ENCODE measurements around the gene CHST8. TPM values are rescaled to one million over a fixed set of nuclear protein-coding genes. Genes with fewer than 3 reads are reported as not detected.

Gene CHST8
- total and polyA plus RNA-seq, 2 of the 13 experiments (the other 11 are each of a cell fraction or from before 2014, with no cell fraction given), result not detected

DNA sequence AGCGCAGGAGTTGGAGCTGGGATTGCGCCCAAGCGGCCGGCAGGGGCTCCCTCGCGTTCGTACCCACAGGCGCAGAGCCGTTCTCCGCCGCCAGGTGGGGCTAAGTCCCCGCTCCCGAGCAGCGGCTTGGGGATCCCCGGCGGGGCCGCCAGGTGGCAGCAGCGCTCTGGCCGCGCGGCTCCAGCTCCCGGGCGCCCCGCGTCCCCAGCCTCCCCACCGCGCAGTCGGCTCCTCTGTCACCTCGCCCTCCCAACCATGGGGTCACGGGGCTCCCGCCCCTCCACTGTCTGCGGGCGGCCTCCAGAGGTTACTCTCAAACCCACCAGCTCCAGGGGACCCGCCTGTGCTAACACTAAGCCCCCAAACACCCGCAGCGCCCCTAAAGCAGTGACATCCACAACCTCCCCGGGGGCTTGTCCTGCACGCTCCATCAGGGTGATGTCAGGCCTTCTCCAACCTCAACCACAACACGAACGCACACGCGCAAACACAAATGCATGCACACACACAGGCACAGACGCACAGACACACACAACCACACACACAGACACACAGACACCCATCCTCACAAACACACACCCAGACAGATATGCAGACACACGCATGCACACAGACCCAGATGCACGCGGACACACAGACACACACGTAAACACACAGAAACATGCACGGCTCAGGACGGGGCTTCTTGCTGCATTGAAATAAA is 156.5 kb downstream of the CHST8 start (continued):
- TF ChIP-seq SMAD1 (CRISPR knock-in tag; IDR thresholded peaks at IDR 0.05; ENCODE audit: borderline replicate concordance, low read depth) (0 out of 2 replicates have a peak, but pooled peaks have one; percentile 33), HOXA3 (CRISPR knock-in tag; IDR thresholded peaks at IDR 0.05) (peak; percentile 65), ZNF121 (CRISPR knock-in tag; IDR thresholded peaks at IDR 0.05) (peak; percentile 47; the same call in 1 of the 2 replicates), ZNF543 (CRISPR knock-in tag; IDR thresholded peaks at IDR 0.05) (0 out of 2 replicates have a peak, but pooled peaks have one; percentile 51), PHF8 (CRISPR knock-in tag; IDR thresholded peaks at IDR 0.05) (peak; percentile 27; the same call in 1 of the 2 replicates), CBFB (CRISPR knock-in tag; IDR thresholded peaks at IDR 0.05) (peak; percentile 66), ZSCAN20 (CRISPR knock-in tag; IDR thresholded peaks at IDR 0.05; ENCODE audit: borderline replicate concordance) (0 out of 2 replicates have a peak, but pooled peaks have one; percentile 28), ZSCAN12 (CRISPR knock-in tag; IDR thresholded peaks at IDR 0.05) (0 out of 2 replicates have a peak, but pooled peaks have one; percentile 43), ZNF619 (CRISPR knock-in tag; IDR thresholded peaks at IDR 0.05) (peak; percentile 76; the same call in 1 of the 2 replicates), NCOA2 (CRISPR knock-in tag; IDR thresholded peaks at IDR 0.05) (peak; percentile 33; the same call in 1 of the 2 replicates), KDM1A (CRISPR knock-in tag; IDR thresholded peaks at IDR 0.05) (no peak), ZNF124 (CRISPR knock-in tag; IDR thresholded peaks at IDR 0.05) (peak; percentile 54; the same call in 1 of the 2 replicates)
- TF ChIP-seq, protein P1, sequence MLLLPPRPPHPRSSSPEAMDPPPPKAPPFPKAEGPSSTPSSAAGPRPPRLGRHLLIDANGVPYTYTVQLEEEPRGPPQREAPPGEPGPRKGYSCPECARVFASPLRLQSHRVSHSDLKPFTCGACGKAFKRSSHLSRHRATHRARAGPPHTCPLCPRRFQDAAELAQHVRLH (CRISPR knock-in tag; IDR thresholded peaks at IDR 0.05; ENCODE audit: borderline replicate concordance, low read depth), result peak; percentile 70; the same call in 1 of the 2 replicates
- TF ChIP-seq, protein P2, sequence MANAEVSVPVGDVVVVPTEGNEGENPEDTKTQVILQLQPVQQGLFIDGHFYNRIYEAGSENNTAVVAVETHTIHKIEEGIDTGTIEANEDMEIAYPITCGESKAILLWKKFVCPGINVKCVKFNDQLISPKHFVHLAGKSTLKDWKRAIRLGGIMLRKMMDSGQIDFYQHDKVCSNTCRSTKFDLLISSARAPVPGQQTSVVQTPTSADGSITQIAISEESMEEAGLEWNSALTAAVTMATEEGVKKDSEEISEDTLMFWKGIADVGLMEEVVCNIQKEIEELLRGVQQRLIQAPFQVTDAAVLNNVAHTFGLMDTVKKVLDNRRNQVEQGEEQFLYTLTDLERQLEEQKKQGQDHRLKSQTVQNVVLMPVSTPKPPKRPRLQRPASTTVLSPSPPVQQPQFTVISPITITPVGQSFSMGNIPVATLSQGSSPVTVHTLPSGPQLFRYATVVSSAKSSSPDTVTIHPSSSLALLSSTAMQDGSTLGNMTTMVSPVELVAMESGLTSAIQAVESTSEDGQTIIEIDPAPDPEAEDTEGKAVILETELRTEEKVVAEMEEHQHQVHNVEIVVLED (CRISPR knock-in tag; IDR thresholded peaks at IDR 0.05; ENCODE audit: borderline replicate concordance), result no peak; the same call in 1 of the 2 replicates
- TF ChIP-seq, protein P3, sequence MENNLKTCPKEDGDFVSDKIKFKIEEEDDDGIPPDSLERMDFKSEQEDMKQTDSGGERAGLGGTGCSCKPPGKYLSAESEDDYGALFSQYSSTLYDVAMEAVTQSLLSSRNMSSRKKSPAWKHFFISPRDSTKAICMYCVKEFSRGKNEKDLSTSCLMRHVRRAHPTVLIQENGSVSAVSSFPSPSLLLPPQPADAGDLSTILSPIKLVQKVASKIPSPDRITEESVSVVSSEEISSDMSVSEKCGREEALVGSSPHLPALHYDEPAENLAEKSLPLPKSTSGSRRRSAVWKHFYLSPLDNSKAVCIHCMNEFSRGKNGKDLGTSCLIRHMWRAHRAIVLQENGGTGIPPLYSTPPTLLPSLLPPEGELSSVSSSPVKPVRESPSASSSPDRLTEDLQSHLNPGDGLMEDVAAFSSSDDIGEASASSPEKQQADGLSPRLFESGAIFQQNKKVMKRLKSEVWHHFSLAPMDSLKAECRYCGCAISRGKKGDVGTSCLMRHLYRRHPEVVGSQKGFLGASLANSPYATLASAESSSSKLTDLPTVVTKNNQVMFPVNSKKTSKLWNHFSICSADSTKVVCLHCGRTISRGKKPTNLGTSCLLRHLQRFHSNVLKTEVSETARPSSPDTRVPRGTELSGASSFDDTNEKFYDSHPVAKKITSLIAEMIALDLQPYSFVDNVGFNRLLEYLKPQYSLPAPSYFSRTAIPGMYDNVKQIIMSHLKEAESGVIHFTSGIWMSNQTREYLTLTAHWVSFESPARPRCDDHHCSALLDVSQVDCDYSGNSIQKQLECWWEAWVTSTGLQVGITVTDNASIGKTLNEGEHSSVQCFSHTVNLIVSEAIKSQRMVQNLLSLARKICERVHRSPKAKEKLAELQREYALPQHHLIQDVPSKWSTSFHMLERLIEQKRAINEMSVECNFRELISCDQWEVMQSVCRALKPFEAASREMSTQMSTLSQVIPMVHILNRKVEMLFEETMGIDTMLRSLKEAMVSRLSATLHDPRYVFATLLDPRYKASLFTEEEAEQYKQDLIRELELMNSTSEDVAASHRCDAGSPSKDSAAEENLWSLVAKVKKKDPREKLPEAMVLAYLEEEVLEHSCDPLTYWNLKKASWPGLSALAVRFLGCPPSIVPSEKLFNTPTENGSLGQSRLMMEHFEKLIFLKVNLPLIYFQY (CRISPR knock-in tag; IDR thresholded peaks at IDR 0.05; ENCODE audit: borderline replicate concordance), result peak; percentile 55; the same call in 1 of the 2 replicates
- TF ChIP-seq, protein P4, sequence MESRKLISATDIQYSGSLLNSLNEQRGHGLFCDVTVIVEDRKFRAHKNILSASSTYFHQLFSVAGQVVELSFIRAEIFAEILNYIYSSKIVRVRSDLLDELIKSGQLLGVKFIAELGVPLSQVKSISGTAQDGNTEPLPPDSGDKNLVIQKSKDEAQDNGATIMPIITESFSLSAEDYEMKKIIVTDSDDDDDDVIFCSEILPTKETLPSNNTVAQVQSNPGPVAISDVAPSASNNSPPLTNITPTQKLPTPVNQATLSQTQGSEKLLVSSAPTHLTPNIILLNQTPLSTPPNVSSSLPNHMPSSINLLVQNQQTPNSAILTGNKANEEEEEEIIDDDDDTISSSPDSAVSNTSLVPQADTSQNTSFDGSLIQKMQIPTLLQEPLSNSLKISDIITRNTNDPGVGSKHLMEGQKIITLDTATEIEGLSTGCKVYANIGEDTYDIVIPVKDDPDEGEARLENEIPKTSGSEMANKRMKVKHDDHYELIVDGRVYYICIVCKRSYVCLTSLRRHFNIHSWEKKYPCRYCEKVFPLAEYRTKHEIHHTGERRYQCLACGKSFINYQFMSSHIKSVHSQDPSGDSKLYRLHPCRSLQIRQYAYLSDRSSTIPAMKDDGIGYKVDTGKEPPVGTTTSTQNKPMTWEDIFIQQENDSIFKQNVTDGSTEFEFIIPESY (CRISPR knock-in tag; IDR thresholded peaks at IDR 0.05), result peak; percentile 60; the same call in 1 of the 2 replicates
- TF ChIP-seq, protein P5, sequence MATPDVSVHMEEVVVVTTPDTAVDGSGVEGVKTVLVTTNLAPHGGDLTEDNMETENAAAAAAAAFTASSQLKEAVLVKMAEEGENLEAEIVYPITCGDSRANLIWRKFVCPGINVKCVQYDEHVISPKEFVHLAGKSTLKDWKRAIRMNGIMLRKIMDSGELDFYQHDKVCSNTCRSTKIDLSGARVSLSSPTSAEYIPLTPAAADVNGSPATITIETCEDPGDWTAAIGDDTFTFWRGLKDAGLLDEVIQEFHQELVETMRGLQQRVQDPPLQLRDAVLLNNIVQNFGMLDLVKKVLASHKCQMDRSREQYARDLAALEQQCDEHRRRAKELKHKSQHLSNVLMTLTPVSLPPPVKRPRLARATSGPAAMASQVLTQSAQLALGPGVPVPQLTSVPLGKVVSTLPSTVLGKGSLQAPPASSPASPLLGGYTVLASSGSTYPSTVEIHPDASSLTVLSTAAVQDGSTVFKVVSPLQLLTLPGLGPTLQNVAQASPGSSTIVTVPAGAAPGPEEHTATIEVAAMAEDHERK (CRISPR knock-in tag; IDR thresholded peaks at IDR 0.05; ENCODE audit: low read depth), result no peak
- TF ChIP-seq, protein P6, sequence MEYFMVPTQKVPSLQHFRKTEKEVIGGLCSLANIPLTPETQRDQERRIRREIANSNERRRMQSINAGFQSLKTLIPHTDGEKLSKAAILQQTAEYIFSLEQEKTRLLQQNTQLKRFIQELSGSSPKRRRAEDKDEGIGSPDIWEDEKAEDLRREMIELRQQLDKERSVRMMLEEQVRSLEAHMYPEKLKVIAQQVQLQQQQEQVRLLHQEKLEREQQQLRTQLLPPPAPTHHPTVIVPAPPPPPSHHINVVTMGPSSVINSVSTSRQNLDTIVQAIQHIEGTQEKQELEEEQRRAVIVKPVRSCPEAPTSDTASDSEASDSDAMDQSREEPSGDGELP (IDR thresholded peaks at IDR 0.05; ENCODE audit: borderline replicate concordance, low read depth), result no peak

Measured in HepG2 (cell line).